Choroid plexus epithelial cell (primary cell): ENCODE results near the gene DTX1.

Experiments
- DNase-seq: peaks from one replicate; pipeline ENCODE4 v3.0.0-alpha.2; 2010; ENCODE audit warnings: low read depth
- H3K4me3 ChIP-seq: 2 replicates; pipeline ENCODE4 v1.5.1; 2011; ENCODE audit warnings: low read depth, mild to moderate bottlenecking, control low read depth, low read length, moderate library complexity
- TF ChIP-seq, protein P1 (sequence below): conservative IDR thresholded peaks from 2 replicates; pipeline ENCODE4 v1.5.1; 2011; ENCODE audit warnings: low read depth, mild to moderate bottlenecking, control low read depth, inconsistent platforms, low read length, moderate library complexity

The DTX1 gene

DNA sequence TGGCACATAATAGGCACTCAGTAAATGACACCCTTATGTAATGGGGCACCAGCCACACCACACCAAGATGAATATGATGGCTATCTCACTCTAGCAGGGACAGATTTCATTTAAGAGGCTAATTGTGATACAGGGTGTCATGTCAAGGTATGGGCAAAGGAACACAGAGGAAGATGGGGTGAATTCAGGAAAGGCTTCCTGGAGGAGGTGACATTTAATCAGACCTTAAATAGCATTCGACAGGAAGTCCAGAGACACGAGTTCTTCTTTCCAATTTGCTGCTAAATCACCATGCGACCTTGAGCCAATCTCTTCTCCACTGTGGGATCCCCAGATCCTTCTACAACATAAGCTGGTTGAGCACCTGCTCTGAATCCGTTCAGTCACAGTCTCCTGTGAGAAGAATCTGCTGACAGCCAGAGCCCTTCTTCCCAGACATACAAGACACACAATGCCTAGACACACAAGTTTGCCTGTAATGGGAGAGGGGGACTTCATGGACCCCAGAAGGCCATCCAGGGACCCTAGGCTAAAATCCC, 1.5 kb upstream of the DTX1 start:
- TF ChIP-seq, protein P1, sequence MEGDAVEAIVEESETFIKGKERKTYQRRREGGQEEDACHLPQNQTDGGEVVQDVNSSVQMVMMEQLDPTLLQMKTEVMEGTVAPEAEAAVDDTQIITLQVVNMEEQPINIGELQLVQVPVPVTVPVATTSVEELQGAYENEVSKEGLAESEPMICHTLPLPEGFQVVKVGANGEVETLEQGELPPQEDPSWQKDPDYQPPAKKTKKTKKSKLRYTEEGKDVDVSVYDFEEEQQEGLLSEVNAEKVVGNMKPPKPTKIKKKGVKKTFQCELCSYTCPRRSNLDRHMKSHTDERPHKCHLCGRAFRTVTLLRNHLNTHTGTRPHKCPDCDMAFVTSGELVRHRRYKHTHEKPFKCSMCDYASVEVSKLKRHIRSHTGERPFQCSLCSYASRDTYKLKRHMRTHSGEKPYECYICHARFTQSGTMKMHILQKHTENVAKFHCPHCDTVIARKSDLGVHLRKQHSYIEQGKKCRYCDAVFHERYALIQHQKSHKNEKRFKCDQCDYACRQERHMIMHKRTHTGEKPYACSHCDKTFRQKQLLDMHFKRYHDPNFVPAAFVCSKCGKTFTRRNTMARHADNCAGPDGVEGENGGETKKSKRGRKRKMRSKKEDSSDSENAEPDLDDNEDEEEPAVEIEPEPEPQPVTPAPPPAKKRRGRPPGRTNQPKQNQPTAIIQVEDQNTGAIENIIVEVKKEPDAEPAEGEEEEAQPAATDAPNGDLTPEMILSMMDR = no peak
- no peak for DNase-seq
- H3K4me3 ChIP-seq = no peak overlapping the region

DNA sequence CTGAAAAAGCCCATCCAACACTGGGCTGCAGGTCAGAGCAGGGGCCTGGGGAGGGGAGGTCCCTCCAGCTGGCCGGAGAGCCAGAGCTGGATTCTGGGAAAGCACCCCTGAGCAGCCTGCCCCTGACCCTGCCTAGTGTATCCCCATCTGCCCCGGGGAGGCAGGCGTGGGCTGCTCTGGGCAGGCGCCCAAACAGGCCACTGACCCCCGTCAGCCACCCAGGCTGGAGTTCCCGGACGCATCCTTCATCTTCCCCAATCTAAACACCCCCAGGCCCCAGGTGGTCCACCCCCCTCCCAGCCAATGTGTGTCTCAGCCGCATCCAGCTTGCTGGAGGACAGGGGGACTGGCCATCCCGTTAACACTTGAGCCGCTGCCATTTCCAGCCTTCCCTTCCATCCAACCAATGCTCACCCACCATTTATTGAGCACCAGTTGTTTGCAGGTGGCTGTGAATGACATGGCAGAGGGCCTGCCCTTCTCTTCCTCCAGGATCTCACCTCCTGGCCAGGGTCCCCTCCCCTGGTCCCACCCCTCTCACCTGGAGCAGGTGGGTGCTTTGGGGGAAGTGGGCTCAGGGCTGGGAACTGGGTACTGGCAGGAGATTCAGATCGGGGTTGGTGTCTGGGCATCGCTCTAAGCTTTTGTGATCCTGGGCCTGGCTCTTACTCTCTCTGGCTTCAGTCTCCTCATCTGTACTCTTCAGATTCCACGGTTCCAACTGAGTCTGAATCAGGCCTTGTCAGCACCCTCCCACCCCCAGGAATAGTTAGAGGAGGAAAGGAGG, 743 bp upstream of the DTX1 start:
- H3K4me3 ChIP-seq = no peak overlapping the region
- TF ChIP-seq, protein P1 = no peak
- DNase-seq = no peak

DNA sequence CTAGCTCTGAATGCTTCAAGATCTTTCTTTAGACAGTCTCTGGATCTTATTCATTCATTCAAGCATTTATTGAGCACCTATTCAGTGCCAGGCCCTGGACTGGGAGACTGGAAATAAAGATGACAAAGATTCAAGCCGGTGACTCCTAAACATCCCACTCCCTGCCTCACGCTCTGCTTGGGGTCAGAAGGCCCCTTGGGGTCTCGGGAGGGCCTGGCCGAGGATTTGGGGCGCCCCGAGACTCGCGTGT, 224 bp upstream of the DTX1 start:
- no peak for DNase-seq
- H3K4me3 ChIP-seq = peak overlapping the region; percentile 29
- TF ChIP-seq, protein P1 = no peak

DNA sequence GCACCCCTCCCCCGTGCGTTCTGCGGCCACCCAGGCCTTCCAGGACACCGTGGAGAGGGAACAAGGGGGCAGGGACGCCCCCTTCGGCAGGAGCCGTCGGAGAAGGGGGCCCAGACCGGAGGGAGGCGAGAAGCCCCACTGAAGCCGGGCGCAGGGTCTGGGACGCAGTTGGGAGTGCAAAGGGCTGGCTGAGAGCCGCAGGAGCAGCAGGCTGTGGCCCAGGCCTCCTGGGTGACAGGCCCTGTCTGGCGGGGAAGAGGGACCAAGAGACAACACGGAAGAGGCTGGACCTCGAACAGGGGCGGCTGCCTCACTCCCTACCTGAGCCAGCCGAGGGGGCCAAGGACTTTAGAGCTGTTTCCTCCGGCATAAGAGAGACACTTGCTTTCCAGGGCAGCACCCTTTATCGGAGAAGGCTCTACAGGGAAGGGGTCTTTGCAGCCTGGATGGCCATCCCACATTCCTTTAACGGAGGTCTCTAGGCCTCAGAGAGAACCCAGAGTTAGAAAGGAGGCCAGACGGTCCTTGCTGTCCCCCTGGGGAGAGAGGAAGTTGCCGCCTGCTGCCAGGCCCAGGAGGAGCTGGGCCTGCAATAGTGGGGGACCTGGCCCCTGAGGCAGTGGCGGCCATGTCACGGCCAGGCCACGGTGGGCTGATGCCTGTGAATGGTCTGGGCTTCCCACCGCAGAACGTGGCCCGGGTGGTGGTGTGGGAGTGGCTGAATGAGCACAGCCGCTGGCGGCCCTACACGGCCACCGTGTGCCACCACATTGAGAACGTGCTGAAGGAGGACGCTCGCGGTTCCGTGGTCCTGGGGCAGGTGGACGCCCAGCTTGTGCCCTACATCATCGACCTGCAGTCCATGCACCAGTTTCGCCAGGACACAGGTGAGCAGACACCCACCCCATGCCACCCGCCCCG, 1.3 kb downstream of the DTX1 start:
- no peak overlapping the region for H3K4me3 ChIP-seq
- DNase-seq = no peak
- TF ChIP-seq, protein P1 = no peak

DNA sequence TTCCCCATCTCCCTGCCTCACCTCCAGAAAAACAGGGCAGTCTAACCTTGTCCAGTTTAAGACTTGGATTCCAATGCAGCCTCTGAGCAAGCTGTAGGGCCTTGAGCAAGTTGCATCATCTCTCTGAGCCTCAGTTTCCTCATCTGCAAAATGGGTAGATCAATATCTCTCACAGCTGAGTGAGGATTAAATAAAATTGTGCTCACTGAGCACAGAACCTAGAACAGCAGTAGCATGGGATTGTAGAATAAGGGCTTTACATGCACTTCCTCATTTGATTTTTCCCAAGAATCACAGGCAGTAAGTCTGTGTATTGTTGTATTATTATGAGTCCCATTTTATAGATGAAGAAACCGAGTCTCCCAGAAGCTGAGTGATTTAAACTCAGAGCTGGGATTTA, 2.0 kb downstream of the DTX1 start:
- H3K4me3 ChIP-seq = no peak overlapping the region
- TF ChIP-seq, protein P1 = no peak
- no peak for DNase-seq

DNA sequence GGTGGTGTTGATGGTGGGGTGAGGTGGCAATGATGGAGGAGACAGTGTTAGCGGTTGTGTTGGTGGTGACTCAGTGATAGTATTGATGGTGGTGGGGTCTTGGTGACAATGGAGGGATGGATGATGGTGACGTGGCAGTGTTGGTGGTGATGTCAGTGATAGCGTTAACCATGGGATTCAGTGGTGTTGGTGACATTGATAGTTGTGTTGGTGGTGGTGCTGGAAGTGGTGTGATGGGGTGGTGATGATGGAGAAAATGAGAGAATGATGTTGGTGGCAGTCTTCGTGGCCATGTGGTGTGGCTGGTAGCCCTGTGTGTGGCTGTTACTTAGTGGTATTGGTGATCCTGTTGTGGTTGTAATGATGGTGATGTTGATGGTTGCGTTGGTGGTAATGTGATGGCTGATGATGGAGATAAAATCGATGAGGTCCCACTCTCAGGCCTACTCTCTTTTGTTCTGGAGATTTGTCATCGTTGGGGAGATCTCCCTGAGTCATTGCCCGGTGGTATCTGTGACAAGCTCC, 2.6 kb downstream of the DTX1 start:
- no peak for DNase-seq
- TF ChIP-seq, protein P1 = no peak
- H3K4me3 ChIP-seq = no peak overlapping the region
